ENCODE data around the gene IL1RAP.

IL1RAP gene

GRCh38 chr3:190580417-190580816, 66.5 kb downstream of the IL1RAP start:
- no peak for DNase-seq

GRCh38 chr3:190581041-190581541, 67.2 kb downstream of the IL1RAP start:
- peak; percentile 7 for DNase-seq

- DNase-seq: no peak
Measured at GRCh38 chr3:190582667-190583066, 68.8 kb downstream of the IL1RAP start.

- DNase-seq: peak; percentile 86
Measured at GRCh38 chr3:190585805-190586630, 72.1 kb downstream of the IL1RAP start.

GRCh38 chr3:190586631-190587011, 72.7 kb downstream of the IL1RAP start:
- DNase-seq: peak; percentile 56

- no peak for DNase-seq
Measured at GRCh38 chr3:190588570-190588969, 74.7 kb downstream of the IL1RAP start.

GRCh38 chr3:190589326-190589725, 75.4 kb downstream of the IL1RAP start:
- DNase-seq: no peak

GRCh38 chr3:190591080-190591479, 77.2 kb downstream of the IL1RAP start:
- DNase-seq: no peak

GRCh38 chr3:190593075-190593474, 79.2 kb downstream of the IL1RAP start:
- no peak for DNase-seq

- DNase-seq: no peak
Measured at GRCh38 chr3:190594171-190594570, 80.3 kb downstream of the IL1RAP start.

GRCh38 chr3:190595179-190595795, 81.4 kb downstream of the IL1RAP start:
- no peak for DNase-seq

GRCh38 chr3:190595807-190596206, 81.9 kb downstream of the IL1RAP start:
- DNase-seq: no peak

- DNase-seq: no peak
Measured at GRCh38 chr3:190596349-190597285, 82.7 kb downstream of the IL1RAP start.

GRCh38 chr3:190597291-190597690, 83.4 kb downstream of the IL1RAP start:
- no peak for DNase-seq

GRCh38 chr3:190601622-190602021, 87.7 kb downstream of the IL1RAP start:
- no peak for DNase-seq

- DNase-seq: no peak
Measured at GRCh38 chr3:190605385-190605784, 91.5 kb downstream of the IL1RAP start.

- no peak for DNase-seq
Measured at GRCh38 chr3:190606596-190606995, 92.7 kb downstream of the IL1RAP start.

GRCh38 chr3:190607021-190607420, 93.1 kb downstream of the IL1RAP start:
- no peak for DNase-seq

GRCh38 chr3:190608850-190609589, 95.1 kb downstream of the IL1RAP start:
- peak; percentile 34 for DNase-seq

GRCh38 chr3:190614226-190615059, 100.6 kb downstream of the IL1RAP start:
- no peak for DNase-seq

GRCh38 chr3:190615060-190615384, 101.1 kb downstream of the IL1RAP start:
- DNase-seq: no peak

- DNase-seq: no peak
Measured at GRCh38 chr3:190615607-190616006, 101.7 kb downstream of the IL1RAP start.
